Lung (tissue), 12 donors: ENCODE data around the gene ZC3H8. TPM values are rescaled to one million over a fixed set of nuclear protein-coding genes. Genes with fewer than 3 reads are reported as not detected.

ENCODE experiments used
- ATAC-seq: fragments of 200-7000 bp; cut with Tn5 transposase; one replicate; pipeline ENCODE4 v1.9.1; 2020; ENCODE audit warnings: moderate number of reproducible peaks; ENCODE audit not compliant: insufficient read depth, low FRiP score
- DNase-seq, 3 donors: peaks; one replicate each; pipeline ENCODE4 v3.0.0-alpha.2; 2013 to 2017
- H3K27ac ChIP-seq, 2 donors: one replicate each; pipeline ENCODE4 v1.5.1; 2013; ENCODE audit warnings: mild to moderate bottlenecking in 2 of 2, moderate library complexity in 2 of 2, control low read depth in 1 of 2, inconsistent platforms in 1 of 2, low read depth in 1 of 2, low read length in 1 of 2
- H3K27me3 ChIP-seq, 3 donors: one replicate each; pipeline ENCODE4 v1.5.1; 2013; ENCODE audit warnings: low read length in 2 of 3; ENCODE audit not compliant: control insufficient read depth in 3 of 3, insufficient read depth in 3 of 3
- H3K36me3 ChIP-seq, 4 donors: one replicate each; pipeline ENCODE4 v1.5.1; 2013; ENCODE audit warnings: low read length in 4 of 4, mild to moderate bottlenecking in 1 of 4, moderate library complexity in 1 of 4; ENCODE audit not compliant: control insufficient read depth in 4 of 4, insufficient read depth in 4 of 4
- H3K4me1 ChIP-seq, 5 donors: one replicate each; pipeline ENCODE4 v1.5.1; 2013; ENCODE audit warnings: low read length in 5 of 5, mild to moderate bottlenecking in 2 of 5, moderate library complexity in 1 of 5; ENCODE audit not compliant: control insufficient read depth in 5 of 5, insufficient read depth in 5 of 5
- H3K4me3 ChIP-seq: one replicate; pipeline ENCODE4 v1.5.1; 2013; ENCODE audit warnings: mild to moderate bottlenecking, control low read depth, moderate library complexity
- H3K9ac ChIP-seq, 2 donors: one replicate each; pipeline ENCODE4 v1.5.1; 2013; ENCODE audit warnings: low read length in 2 of 2, control low read depth in 1 of 2; ENCODE audit not compliant: insufficient read depth in 1 of 2
- H3K9me3 ChIP-seq, 4 donors: one replicate each; pipeline ENCODE4 v1.5.1; 2013; ENCODE audit warnings: low read length in 3 of 4, mild to moderate bottlenecking in 1 of 4, moderate library complexity in 1 of 4; ENCODE audit not compliant: control insufficient read depth in 4 of 4, insufficient read depth in 3 of 4
- WGBS, 2 donors: extraction: QIAGEN DNeasy Blood & Tissue Kit; methylation state at CpG; one replicate each; pipeline ENCODE4 v1.1.7; 2013; 5-methylcytosine and 5-hydroxymethylcytosine counted together
- polyA plus RNA-seq, 2 donors: library from polyadenylated mRNA; stranded (reverse); fragments of 200-250 nt; gene quantifications; one replicate each; pipeline ENCODE4 v1.2.1, GENCODE V29; 2013
- total RNA-seq, 2 donors: library from RNA; depleted of rRNA in 1 of 2; stranded (reverse); fragments of >200 nt in 1 of 2; gene quantifications; one replicate each; pipeline ENCODE4 v1.2.1, GENCODE V29; 2014 to 2021
- TF ChIP-seq, protein P1 (sequence below): IDR thresholded peaks from 2 replicates; pipeline ENCODE4 v1.5.1; 2012; ENCODE audit warnings: mild to moderate bottlenecking; ENCODE audit errors: control extremely low read depth, extremely low read depth
- donor health status: control.
- donor health status: control.
- donor health status: Bipolar disorder and iron deficiency.
- donor health status: healthy.
- donor health status: DM: yes; HTN: yes; CAD: no.

ZC3H8 gene
- total and polyA plus RNA-seq, 4 donors, result 2.1 to 24.9 (median 5.3) TPM

DNA sequence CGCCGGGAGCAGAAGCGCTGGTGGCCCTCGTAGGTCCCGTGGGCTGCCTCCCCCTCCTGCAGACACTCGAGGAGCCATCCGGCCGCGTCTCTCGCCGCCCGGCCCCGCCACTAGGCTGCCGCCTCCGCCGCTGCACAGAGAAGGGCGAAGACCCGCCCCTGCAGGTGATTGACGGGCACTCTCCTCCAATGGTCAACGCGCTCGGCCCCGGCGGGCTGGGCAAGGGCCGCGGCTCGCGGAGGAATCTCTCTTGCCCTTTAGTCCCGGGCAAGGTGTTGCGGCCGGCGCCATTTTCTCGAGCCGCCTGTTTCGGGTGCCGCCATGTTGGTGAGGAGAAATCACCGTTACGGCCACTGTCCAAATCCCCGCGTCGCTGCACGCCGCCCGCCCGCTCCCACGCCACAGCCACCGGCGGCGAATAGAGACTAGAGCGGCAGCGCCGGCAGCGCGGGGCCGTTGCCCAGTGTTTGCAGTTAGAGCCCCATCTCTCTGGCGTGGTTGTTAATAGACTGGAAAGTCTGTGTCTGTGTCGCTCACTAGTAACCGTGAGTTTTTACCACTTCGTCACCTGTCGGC is 20.6 kb upstream of the ZC3H8 start, which contains the start of gene ZC3H6:
ZC3H6 (plus strand) TSS at position 287 of the 576 bp plus-strand sequence. CDS start 398 bp downstream, outside the sequence.
- no peaks in the 10 kb centered on the region for H3K27me3 ChIP-seq
- peak within 1 kb of the TSS; percentile 99 to 100 for H3K27ac ChIP-seq
- H3K9ac ChIP-seq, result peak within 1 kb of the TSS; percentile 99 to 100
- H3K36me3 ChIP-seq, result no peaks in the 10 kb centered on the region
- WGBS, 2 donors, result 0% methylated on average over 49 to 60 of the region's 60 CpGs
- no peaks in the 10 kb centered on the region for H3K9me3 ChIP-seq
- TF ChIP-seq, protein P1, sequence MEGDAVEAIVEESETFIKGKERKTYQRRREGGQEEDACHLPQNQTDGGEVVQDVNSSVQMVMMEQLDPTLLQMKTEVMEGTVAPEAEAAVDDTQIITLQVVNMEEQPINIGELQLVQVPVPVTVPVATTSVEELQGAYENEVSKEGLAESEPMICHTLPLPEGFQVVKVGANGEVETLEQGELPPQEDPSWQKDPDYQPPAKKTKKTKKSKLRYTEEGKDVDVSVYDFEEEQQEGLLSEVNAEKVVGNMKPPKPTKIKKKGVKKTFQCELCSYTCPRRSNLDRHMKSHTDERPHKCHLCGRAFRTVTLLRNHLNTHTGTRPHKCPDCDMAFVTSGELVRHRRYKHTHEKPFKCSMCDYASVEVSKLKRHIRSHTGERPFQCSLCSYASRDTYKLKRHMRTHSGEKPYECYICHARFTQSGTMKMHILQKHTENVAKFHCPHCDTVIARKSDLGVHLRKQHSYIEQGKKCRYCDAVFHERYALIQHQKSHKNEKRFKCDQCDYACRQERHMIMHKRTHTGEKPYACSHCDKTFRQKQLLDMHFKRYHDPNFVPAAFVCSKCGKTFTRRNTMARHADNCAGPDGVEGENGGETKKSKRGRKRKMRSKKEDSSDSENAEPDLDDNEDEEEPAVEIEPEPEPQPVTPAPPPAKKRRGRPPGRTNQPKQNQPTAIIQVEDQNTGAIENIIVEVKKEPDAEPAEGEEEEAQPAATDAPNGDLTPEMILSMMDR, result peak; percentile 5
- ATAC-seq (peak; percentile 100), DNase-seq (peak; percentile 99 to 100 (median 100))
- H3K4me1 ChIP-seq, result peaks cover 0 to 6% (median 0%) of the 10 kb centered on the region in 5 donors
- peak within 1 kb of the TSS; percentile 95 for H3K4me3 ChIP-seq

DNA sequence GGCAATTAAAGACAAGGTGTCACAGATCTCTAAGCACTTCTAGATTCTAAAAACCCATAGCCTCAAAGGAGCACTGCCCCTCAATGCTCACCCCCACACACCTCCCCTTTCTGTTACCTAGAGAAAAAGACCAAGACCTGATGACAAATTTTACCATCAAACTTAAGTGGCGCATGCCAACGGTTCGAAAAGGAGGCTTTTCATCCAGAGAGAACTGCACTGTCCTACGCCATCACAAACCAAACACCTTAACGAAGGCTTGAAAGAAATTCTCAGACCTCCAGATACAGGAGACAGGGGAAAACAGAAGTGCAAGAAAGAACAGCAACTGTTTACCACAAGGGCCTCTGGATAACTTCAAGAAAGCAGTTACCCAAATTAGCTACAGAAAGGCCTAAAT is 18.5 kb upstream of the ZC3H8 start:
- no peak overlapping the region for H3K9ac ChIP-seq
- 92 to 93% methylated on average over 5 of the region's 5 CpGs for WGBS, 2 donors
- H3K36me3 ChIP-seq, result no peaks in the 10 kb centered on the region
- TF ChIP-seq, protein P1, result no peak
- no peak overlapping the region for H3K27ac ChIP-seq
- no peak overlapping the region for H3K4me3 ChIP-seq
- DNase-seq (no peak), ATAC-seq (no peak)
- no peaks in the 10 kb centered on the region for H3K27me3 ChIP-seq
- peaks cover 0 to 6% (median 0%) of the 10 kb centered on the region in 5 donors for H3K4me1 ChIP-seq
- H3K9me3 ChIP-seq, result peaks cover 0 to 3% (median 0%) of the 10 kb centered on the region in 4 donors

DNA sequence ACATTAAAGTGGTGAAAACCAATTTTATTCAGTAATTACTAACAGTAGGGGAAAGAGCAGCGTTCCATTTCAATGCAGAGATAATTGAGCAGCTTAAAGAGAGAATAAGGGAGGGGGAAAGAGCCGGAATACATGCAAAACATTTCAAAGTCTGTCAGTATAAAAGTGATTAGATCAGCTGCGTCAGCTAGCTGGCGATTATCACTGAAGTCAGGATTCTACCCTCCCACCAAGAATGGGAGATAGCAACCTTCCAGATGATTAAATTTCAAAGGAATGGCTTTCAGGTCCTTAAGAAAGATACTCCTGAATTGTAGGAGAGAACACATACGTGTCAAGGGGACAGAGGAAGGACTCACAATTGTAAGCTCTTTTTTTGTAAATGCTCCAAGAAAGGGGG is 17.8 kb upstream of the ZC3H8 start:
- no peak for ATAC-seq
- H3K27me3 ChIP-seq, result no peaks in the 10 kb centered on the region
- H3K9ac ChIP-seq, result no peak overlapping the region
- TF ChIP-seq, protein P1, result no peak
- H3K9me3 ChIP-seq, result peaks cover 0 to 3% (median 1%) of the 10 kb centered on the region in 4 donors
- no peak overlapping the region for H3K27ac ChIP-seq
- no peak overlapping the region for H3K4me3 ChIP-seq
- H3K4me1 ChIP-seq, result peaks cover 0 to 6% (median 0%) of the 10 kb centered on the region in 5 donors
- no peak for DNase-seq
- WGBS, 2 donors, result 83 to 90% methylated on average over 5 of the region's 5 CpGs
- no peaks in the 10 kb centered on the region for H3K36me3 ChIP-seq
